Transverse colon (tissue), 4 donors: ENCODE measurements around the gene TMEM108.

Experiments used
- EP300 ChIP-seq: sonication (generic); formaldehyde crosslinking; IDR thresholded peaks from one replicate; pipeline ENCODE4 v1.6.1; 2017; ENCODE audit warnings: antibody characterized with exemption, low read depth
- POLR2A ChIP-seq: fragments of 450-650 bp; IDR thresholded peaks from one replicate; pipeline ENCODE4 v1.6.1; 2016; ENCODE audit warnings: antibody characterized with exemption, mild to moderate bottlenecking, moderate library complexity
- POLR2AphosphoS5 ChIP-seq, 3 donors: sonication (generic); formaldehyde crosslinking; IDR thresholded peaks; one replicate each; pipeline ENCODE4 v1.6.1; 2016; ENCODE audit warnings: antibody characterized with exemption in 3 of 3
- TF ChIP-seq, protein P1 (sequence below), 5 experiments: fragments of 200-600 bp in 3 of 5; fragments of 450-650 bp in 2 of 5; sonication (generic) in 3 of 5; IDR thresholded peaks; 1 replicate in 2 of 5; 2 replicates in 3 of 5; pipeline ENCODE4 v1.5.1; 2016 to 2017; ENCODE audit warnings: antibody characterized with exemption in 5 of 5, inconsistent platforms in 3 of 5, mild to moderate bottlenecking in 2 of 5, moderate library complexity in 1 of 5

- TF ChIP-seq, protein P1, sequence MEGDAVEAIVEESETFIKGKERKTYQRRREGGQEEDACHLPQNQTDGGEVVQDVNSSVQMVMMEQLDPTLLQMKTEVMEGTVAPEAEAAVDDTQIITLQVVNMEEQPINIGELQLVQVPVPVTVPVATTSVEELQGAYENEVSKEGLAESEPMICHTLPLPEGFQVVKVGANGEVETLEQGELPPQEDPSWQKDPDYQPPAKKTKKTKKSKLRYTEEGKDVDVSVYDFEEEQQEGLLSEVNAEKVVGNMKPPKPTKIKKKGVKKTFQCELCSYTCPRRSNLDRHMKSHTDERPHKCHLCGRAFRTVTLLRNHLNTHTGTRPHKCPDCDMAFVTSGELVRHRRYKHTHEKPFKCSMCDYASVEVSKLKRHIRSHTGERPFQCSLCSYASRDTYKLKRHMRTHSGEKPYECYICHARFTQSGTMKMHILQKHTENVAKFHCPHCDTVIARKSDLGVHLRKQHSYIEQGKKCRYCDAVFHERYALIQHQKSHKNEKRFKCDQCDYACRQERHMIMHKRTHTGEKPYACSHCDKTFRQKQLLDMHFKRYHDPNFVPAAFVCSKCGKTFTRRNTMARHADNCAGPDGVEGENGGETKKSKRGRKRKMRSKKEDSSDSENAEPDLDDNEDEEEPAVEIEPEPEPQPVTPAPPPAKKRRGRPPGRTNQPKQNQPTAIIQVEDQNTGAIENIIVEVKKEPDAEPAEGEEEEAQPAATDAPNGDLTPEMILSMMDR (IDR thresholded peaks at IDR 0.05) = no peak
- no peak for TF ChIP-seq POLR2AphosphoS5 (IDR thresholded peaks at IDR 0.05)
- TF ChIP-seq POLR2A = no peak
- no peak for TF ChIP-seq EP300
These were observed 173.7 kb downstream of the TMEM108 start for GRCh38 chr3:133211856-133212255.
